Globus pallidus (tissue), 1 donor: Measurements from ENCODE around the gene XYLT2.
"Not testable (repeated sequence)": the region's sequence is repeated elsewhere in the genome, so short reads cannot be mapped to it uniquely, and the experiment has no call there.

Experiments
- DNase-seq: peaks from one replicate; pipeline ENCODE4 v3.0.0-alpha.2; 2015; ENCODE audit warnings: low spot score

Gene XYLT2

GRCh38 chr17:50345432-50346312 is at the start of gene XYLT2:
Gene XYLT2, plus strand, starts transcription at chr17:50346126. Its CDS starts 15 bp downstream, at chr17:50346141.
- peak; percentile 82 for DNase-seq

GRCh38 chr17:50297407-50297865 is 48.5 kb upstream of the XYLT2 start:
- DNase-seq, result peak; percentile 14

GRCh38 chr17:50298018-50298417 is 47.9 kb upstream of the XYLT2 start:
- no peak for DNase-seq

GRCh38 chr17:50299776-50300175 is 46.1 kb upstream of the XYLT2 start:
- no peak for DNase-seq

GRCh38 chr17:50300824-50301223 is 45.1 kb upstream of the XYLT2 start:
- DNase-seq, result not testable (repeated sequence)

- no peak for DNase-seq
Observed at GRCh38 chr17:50301891-50302584, 43.9 kb upstream of the XYLT2 start.

GRCh38 chr17:50303051-50303450 is 42.9 kb upstream of the XYLT2 start:
- DNase-seq, result no peak

GRCh38 chr17:50303596-50303995 is 42.3 kb upstream of the XYLT2 start:
- no peak for DNase-seq

- DNase-seq, result no peak
Observed at GRCh38 chr17:50304781-50305404, 41.0 kb upstream of the XYLT2 start.

- DNase-seq, result no peak
Observed at GRCh38 chr17:50307654-50308053, 38.3 kb upstream of the XYLT2 start.

GRCh38 chr17:50308666-50309065 is 37.3 kb upstream of the XYLT2 start:
- no peak for DNase-seq

GRCh38 chr17:50310455-50311111 is 35.3 kb upstream of the XYLT2 start:
- no peak for DNase-seq

GRCh38 chr17:50311112-50311460 is 34.8 kb upstream of the XYLT2 start:
- no peak for DNase-seq

GRCh38 chr17:50311483-50311882 is 34.4 kb upstream of the XYLT2 start:
- no peak for DNase-seq

- DNase-seq, result no peak
Observed at GRCh38 chr17:50312308-50312707, 33.6 kb upstream of the XYLT2 start.

GRCh38 chr17:50314456-50315011 is 31.4 kb upstream of the XYLT2 start:
- no peak for DNase-seq

GRCh38 chr17:50316016-50316587 is 29.8 kb upstream of the XYLT2 start:
- no peak for DNase-seq

GRCh38 chr17:50316660-50317059 is 29.3 kb upstream of the XYLT2 start:
- DNase-seq, result not testable (repeated sequence)

GRCh38 chr17:50317121-50317520 is 28.8 kb upstream of the XYLT2 start:
- no peak for DNase-seq

GRCh38 chr17:50318501-50319285 is 27.2 kb upstream of the XYLT2 start:
- no peak for DNase-seq
